GM21786 (cell line): ENCODE measurements around the gene NSMCE1.

Experiments used
- ATAC-seq: cut with Tn5 transposase; IDR thresholded peaks from one replicate; pipeline ENCODE4 v1.9.1; 2021; ENCODE audit not compliant: unreplicated experiment

NSMCE1 gene

GRCh38 chr16:27268376-27269299 is at the start of gene NSMCE1:
TSS of gene NSMCE1 (minus strand) at chr16:27268772. CDS start at chr16:27257570, 11,202 bp downstream.
- ATAC-seq, result peak; percentile 92

GRCh38 chr16:27317738-27318391 is 49.3 kb upstream of the NSMCE1 start:
- ATAC-seq, result no peak

- no peak for ATAC-seq
Measured at GRCh38 chr16:27317320-27317719, 48.7 kb upstream of the NSMCE1 start.

- ATAC-seq, result no peak
Measured at GRCh38 chr16:27316038-27316680, 47.6 kb upstream of the NSMCE1 start.

- ATAC-seq, result peak; percentile 32
Measured at GRCh38 chr16:27315333-27316037, 46.9 kb upstream of the NSMCE1 start.

GRCh38 chr16:27314986-27315332 is 46.4 kb upstream of the NSMCE1 start:
- no peak for ATAC-seq

- ATAC-seq, result no peak
Measured at GRCh38 chr16:27314161-27314723, 45.7 kb upstream of the NSMCE1 start.

- ATAC-seq, result no peak
Measured at GRCh38 chr16:27313422-27314160, 45.0 kb upstream of the NSMCE1 start, which contains the start of gene IL4R. TSS of gene IL4R (plus strand) at chr16:27313974. CDS start at chr16:27340204, 26,230 bp downstream.

- no peak for ATAC-seq
Measured at GRCh38 chr16:27312580-27313421, 44.2 kb upstream of the NSMCE1 start.

GRCh38 chr16:27311897-27312303 is 43.3 kb upstream of the NSMCE1 start:
- ATAC-seq, result no peak

- ATAC-seq, result no peak
Measured at GRCh38 chr16:27311448-27311830, 42.9 kb upstream of the NSMCE1 start.

GRCh38 chr16:27310576-27311447 is 42.2 kb upstream of the NSMCE1 start:
- ATAC-seq, result no peak

- no peak for ATAC-seq
Measured at GRCh38 chr16:27308792-27309191, 40.2 kb upstream of the NSMCE1 start.

GRCh38 chr16:27305839-27306442 is 37.4 kb upstream of the NSMCE1 start:
- ATAC-seq, result no peak

- no peak for ATAC-seq
Measured at GRCh38 chr16:27304881-27305745, 36.5 kb upstream of the NSMCE1 start.

GRCh38 chr16:27304102-27304501 is 35.5 kb upstream of the NSMCE1 start:
- no peak for ATAC-seq
